Spleen (tissue), 11 donors: ENCODE data around the gene CCL11. TPM values are rescaled to one million over a fixed set of nuclear protein-coding genes. Genes with fewer than 3 reads are reported as not detected.

Experiments used
- DNase-seq: peaks from one replicate; pipeline ENCODE4 v3.0.0-alpha.2; 2020
- H3K27ac ChIP-seq, 8 donors: fragments of 200-600 bp; sonication (generic) in 7 of 8; 1 replicate in 4 of 8; 2 replicates in 4 of 8; pipeline versions ENCODE4 v1.5.0 to v1.8.0; 2016 to 2021; ENCODE audit warnings: inconsistent platforms in 4 of 8, mild to moderate bottlenecking in 4 of 8, moderate library complexity in 1 of 8
- H3K27me3 ChIP-seq, 7 donors: fragments of 200-600 bp; sonication (generic) in 6 of 7; replicated peaks in 1 of 7; 1 replicate in 4 of 7; 2 replicates in 3 of 7; pipeline versions ENCODE4 v1.5.0 to v1.8.0; 2016 to 2021; ENCODE audit warnings: inconsistent platforms in 3 of 7, mild to moderate bottlenecking in 1 of 7
- H3K36me3 ChIP-seq, 6 donors: fragments of 200-600 bp; sonication (generic) in 5 of 6; 1 replicate in 4 of 6; 2 replicates in 2 of 6; pipeline versions ENCODE4 v1.5.0 to v1.8.0; 2016 to 2021; ENCODE audit warnings: inconsistent platforms in 2 of 6
- H3K4me1 ChIP-seq, 6 donors: fragments of 200-600 bp; sonication (generic) in 5 of 6; 1 replicate in 3 of 6; 2 replicates in 3 of 6; pipeline versions ENCODE4 v1.5.0 to v1.8.0; 2016 to 2021; ENCODE audit warnings: inconsistent platforms in 3 of 6
- H3K4me3 ChIP-seq, 8 donors: fragments of 200-600 bp; sonication (generic) in 7 of 8; 1 replicate in 4 of 8; 2 replicates in 4 of 8; pipeline versions ENCODE4 v1.5.0 to v1.8.0; 2016 to 2021; ENCODE audit warnings: inconsistent platforms in 4 of 8, mild to moderate bottlenecking in 4 of 8, moderate library complexity in 2 of 8
- H3K9me3 ChIP-seq, 8 donors: fragments of 200-600 bp; sonication (generic) in 7 of 8; 1 replicate in 4 of 8; 2 replicates in 4 of 8; pipeline versions ENCODE4 v1.5.0 to v1.8.0; 2016 to 2021; ENCODE audit warnings: inconsistent platforms in 4 of 8
- POLR2A ChIP-seq, 3 donors: fragments of 450-650 bp; IDR thresholded peaks; one replicate each; pipeline ENCODE4 v1.5.1; 2017; ENCODE audit warnings: antibody characterized with exemption in 3 of 3, mild to moderate bottlenecking in 1 of 3
- POLR2AphosphoS5 ChIP-seq, 3 donors: sonication (generic); formaldehyde crosslinking; IDR thresholded peaks; one replicate each; pipeline ENCODE4 v1.5.1; 2017; ENCODE audit warnings: antibody characterized with exemption in 3 of 3
- WGBS, 5 donors: extraction: QIAGEN DNeasy Blood & Tissue Kit in 3 of 5; methylation state at CpG; one replicate each; pipeline versions ENCODE4 v1.1.5 to v1.1.7; 2013 to 2018; 5-methylcytosine and 5-hydroxymethylcytosine counted together
- intact Hi-C: fragments of 100-400 bp; cut with DNase I; formaldehyde crosslinking; loops from one replicate; pipeline ENCODE4 v1.15.0; 2023; ENCODE audit warnings: low total_unique reads
- polyA plus RNA-seq, 3 donors: library from polyadenylated mRNA; stranded (reverse); fragments of 200-250 nt; gene quantifications; one replicate each; pipeline ENCODE4 v1.2.1, GENCODE V29; 2013
- total RNA-seq, 7 donors: library from RNA; depleted of rRNA in 3 of 7; stranded (reverse); fragments of >200 nt in 3 of 7; fragmentation: NEBNext Ultra II Directional in 4 of 7; extraction: Animal tissue kit (Norgen Biotek cat#: 25700) in 4 of 7; gene quantifications; one replicate each; pipeline versions ENCODE4 v1.1.0 to v1.2.1, GENCODE V29; 2016 to 2021
- TF ChIP-seq, protein P1 (sequence below), 11 experiments: fragments of 200-600 bp in 7 of 11; fragments of 450-650 bp in 4 of 11; sonication (generic) in 4 of 11; IDR thresholded peaks in 8 of 11; conservative IDR thresholded peaks in 3 of 11; 1 replicate in 7 of 11; 2 replicates in 4 of 11; pipeline versions ENCODE4 v1.4.0 to v1.8.0; 2016 to 2021; ENCODE audit warnings: antibody characterized with exemption in 11 of 11, inconsistent platforms in 4 of 11, mild to moderate bottlenecking in 1 of 11
- donor health status: healthy with polysubstance abuse.
- donor health status: DM: no; HTN: no; CAD: no; lungs with moderate emphysema.
- donor health status: DM: no; HTN: no; CAD: no.
- donor health status: Bipolar disorder and iron deficiency.
- donor health status: healthy.
- donor health status: DM: no; HTN: no; CAD: no.
- donor health status: DM: yes; HTN: yes; CAD: no.

Gene CCL11
- total and polyA plus RNA-seq, 10 donors = 0.26 to 1.9 (median 0.60) TPM; not detected in 5

DNA sequence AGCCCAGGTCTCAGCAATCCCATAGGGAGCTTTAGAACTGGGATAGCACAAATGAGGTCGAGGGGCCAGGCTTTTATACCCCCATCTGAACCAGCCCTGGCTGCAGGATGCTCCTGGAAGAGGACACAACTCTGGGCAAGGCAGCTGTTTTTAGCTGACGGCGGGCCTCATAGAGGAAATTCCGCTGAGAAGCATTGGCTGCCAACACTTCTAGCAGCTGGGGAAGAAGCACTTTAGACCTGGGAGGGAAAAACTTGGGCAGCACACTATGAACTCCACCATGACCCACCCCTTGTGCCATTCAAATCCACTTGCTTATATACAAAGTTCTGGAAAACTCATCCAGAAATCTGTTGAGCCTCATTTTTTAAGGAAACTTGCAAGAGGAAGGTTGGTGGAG is 5.0 kb downstream of the CCL11 start:
- Histone ChIP-seq H3K4me3 (no peak overlapping the region), H3K4me1 (no peaks in the 10 kb centered on the region), H3K9me3 (no peaks in the 10 kb centered on the region), H3K27me3 (peaks cover 0 to 11% (median 0%) of the 10 kb centered on the region in 7 donors), H3K36me3 (no peaks in the 10 kb centered on the region), H3K27ac (no peak overlapping the region)
- intact Hi-C loops = no loop called here
- TF ChIP-seq, protein P1, sequence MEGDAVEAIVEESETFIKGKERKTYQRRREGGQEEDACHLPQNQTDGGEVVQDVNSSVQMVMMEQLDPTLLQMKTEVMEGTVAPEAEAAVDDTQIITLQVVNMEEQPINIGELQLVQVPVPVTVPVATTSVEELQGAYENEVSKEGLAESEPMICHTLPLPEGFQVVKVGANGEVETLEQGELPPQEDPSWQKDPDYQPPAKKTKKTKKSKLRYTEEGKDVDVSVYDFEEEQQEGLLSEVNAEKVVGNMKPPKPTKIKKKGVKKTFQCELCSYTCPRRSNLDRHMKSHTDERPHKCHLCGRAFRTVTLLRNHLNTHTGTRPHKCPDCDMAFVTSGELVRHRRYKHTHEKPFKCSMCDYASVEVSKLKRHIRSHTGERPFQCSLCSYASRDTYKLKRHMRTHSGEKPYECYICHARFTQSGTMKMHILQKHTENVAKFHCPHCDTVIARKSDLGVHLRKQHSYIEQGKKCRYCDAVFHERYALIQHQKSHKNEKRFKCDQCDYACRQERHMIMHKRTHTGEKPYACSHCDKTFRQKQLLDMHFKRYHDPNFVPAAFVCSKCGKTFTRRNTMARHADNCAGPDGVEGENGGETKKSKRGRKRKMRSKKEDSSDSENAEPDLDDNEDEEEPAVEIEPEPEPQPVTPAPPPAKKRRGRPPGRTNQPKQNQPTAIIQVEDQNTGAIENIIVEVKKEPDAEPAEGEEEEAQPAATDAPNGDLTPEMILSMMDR (IDR thresholded peaks at IDR 0.05 in 8 of 11, conservative IDR thresholded peaks at IDR 0.05 in 3 of 11) = no peak
- TF ChIP-seq POLR2AphosphoS5 (IDR thresholded peaks at IDR 0.05) (no peak), POLR2A (IDR thresholded peaks at IDR 0.05) (no peak)
- DNase-seq = no peak
- 56 to 81% (median 66%) methylated on average over 4 of the region's 4 CpGs for WGBS, 5 donors

DNA sequence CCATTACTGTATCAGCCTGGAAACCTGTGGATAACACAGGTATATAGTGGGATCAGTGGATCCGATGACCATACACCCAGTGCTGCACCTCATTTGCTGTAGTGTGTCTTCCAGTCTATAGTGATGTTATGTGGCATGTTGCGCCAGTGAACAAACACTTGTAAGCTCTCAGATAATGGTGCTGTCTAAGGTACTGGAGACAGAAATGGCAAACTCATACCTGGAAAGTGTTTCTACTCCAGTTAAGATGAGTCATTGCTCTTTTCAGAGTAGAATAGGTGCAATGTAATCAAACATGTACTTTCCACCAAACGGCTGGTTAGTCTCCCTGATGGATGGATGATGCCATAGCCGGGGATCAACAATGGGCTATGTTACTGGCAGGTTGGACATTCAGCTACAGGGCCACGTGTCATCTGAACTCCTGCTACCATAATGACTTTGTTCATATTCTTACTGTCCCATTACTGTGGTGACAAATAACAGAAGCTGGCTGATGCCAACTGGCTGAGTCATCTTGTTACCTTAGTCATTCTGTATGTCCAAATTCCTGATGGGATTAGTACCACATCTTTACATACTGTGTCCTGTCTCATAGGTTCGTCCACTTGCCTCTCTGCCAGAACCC is 6.3 kb downstream of the CCL11 start:
- intact Hi-C loops = no loop called here
- H3K4me1 ChIP-seq = no peaks in the 10 kb centered on the region
- DNase-seq = no peak
- H3K36me3 ChIP-seq = no peaks in the 10 kb centered on the region
- 82 to 94% (median 87%) methylated on average over 6 of the region's 6 CpGs for WGBS, 5 donors
- H3K9me3 ChIP-seq = no peaks in the 10 kb centered on the region
- H3K4me3 ChIP-seq = no peak overlapping the region
- no peak overlapping the region for H3K27ac ChIP-seq
- H3K27me3 ChIP-seq = peaks cover 0 to 8% (median 0%) of the 10 kb centered on the region in 7 donors
- TF ChIP-seq POLR2A (IDR thresholded peaks at IDR 0.05) = no peak
- TF ChIP-seq POLR2AphosphoS5 (IDR thresholded peaks at IDR 0.05) = no peak
- TF ChIP-seq, protein P1 (IDR thresholded peaks at IDR 0.05 in 8 of 11, conservative IDR thresholded peaks at IDR 0.05 in 3 of 11) = no peak

DNA sequence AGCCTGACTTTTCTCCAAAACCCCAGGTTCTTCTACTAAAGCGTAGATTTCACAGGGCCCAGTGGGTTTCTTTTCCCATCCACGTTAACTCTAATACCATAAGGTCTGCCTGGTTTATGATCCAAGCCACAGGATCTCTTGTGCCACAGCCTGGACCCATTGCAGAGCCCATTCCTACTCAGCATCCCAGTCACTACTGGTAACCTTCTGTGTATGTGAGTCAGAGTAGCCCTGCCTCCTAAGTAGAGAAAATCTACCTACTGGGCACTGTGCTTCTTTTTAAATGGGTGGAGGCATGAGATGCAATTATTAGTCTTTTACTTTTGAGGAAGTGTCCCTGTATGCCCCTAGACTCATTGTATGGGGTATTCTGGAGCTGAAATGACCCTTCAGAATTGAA is 13.5 kb downstream of the CCL11 start:
- H3K9me3 ChIP-seq = no peaks in the 10 kb centered on the region
- H3K36me3 ChIP-seq = no peaks in the 10 kb centered on the region
- H3K27ac ChIP-seq = no peak overlapping the region
- DNase-seq = no peak
- H3K27me3 ChIP-seq = peaks cover 0 to 3% (median 0%) of the 10 kb centered on the region in 7 donors
- H3K4me3 ChIP-seq = no peak overlapping the region
- WGBS, 5 donors = 83 to 98% (median 88%) methylated on average over 2 of the region's 2 CpGs
- peaks cover 0 to 12% (median 0%) of the 10 kb centered on the region in 6 donors for H3K4me1 ChIP-seq
- TF ChIP-seq, protein P1 (IDR thresholded peaks at IDR 0.05 in 8 of 11, conservative IDR thresholded peaks at IDR 0.05 in 3 of 11) = no peak
- no peak for TF ChIP-seq POLR2AphosphoS5 (IDR thresholded peaks at IDR 0.05)
- no peak for TF ChIP-seq POLR2A (IDR thresholded peaks at IDR 0.05)
- intact Hi-C loops = no loop called here

GRCh38 chr17:34299956-34300577 is 14.5 kb downstream of the CCL11 start:
- H3K27ac ChIP-seq = no peak overlapping the region
- TF ChIP-seq POLR2AphosphoS5 (IDR thresholded peaks at IDR 0.05) = no peak
- TF ChIP-seq, protein P1 (IDR thresholded peaks at IDR 0.05 in 8 of 11, conservative IDR thresholded peaks at IDR 0.05 in 3 of 11) = no peak
- no peak for TF ChIP-seq POLR2A (IDR thresholded peaks at IDR 0.05)
- peaks cover 0 to 3% (median 0%) of the 10 kb centered on the region in 7 donors for H3K27me3 ChIP-seq
- no peaks in the 10 kb centered on the region for H3K9me3 ChIP-seq
- DNase-seq = no peak
- intact Hi-C loops = no loop called here
- no peaks in the 10 kb centered on the region for H3K36me3 ChIP-seq
- H3K4me3 ChIP-seq = no peak overlapping the region
- peaks cover 0 to 12% (median 0%) of the 10 kb centered on the region in 6 donors for H3K4me1 ChIP-seq
- WGBS, 5 donors = 88 to 95% (median 90%) methylated on average over 3 of the region's 3 CpGs
